Measurements from ENCODE around the gene SHFL.

Gene SHFL

DNA sequence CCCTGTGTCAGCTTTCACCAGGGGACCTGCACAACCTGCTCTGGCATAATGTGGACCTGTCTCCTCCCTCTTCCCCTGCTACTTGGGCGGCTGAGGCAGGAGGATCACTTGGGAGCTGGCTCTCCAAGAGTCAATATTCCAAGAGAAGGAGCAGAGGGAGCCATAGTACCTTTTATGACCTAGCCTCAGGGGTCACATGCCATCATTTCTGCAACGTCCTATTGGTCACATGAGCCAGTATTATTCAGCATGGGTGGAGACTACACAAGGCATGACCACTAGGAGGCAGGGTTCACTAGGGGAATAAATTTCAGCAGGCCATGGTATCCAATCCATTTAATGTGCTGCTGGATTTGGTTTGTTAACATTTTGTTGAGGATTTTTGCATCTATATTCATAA is 12.0 kb upstream of the SHFL start:
- H3K9me3 Mint-ChIP-seq: peaks cover 17% of the 10 kb centered on the region
- peaks cover 9% of the 10 kb centered on the region for H3K4me1 Mint-ChIP-seq (ENCODE audit: low read depth)

GRCh38 chr19:10076535-10076934 is 9.6 kb upstream of the SHFL start:
- intact Hi-C loops (cut with micrococcal nuclease): no loop called here
- Mint-ChIP-seq H3K4me3 (no peak overlapping the region), H3K9me3 (peaks cover 17% of the 10 kb centered on the region), H3K36me3 (ENCODE audit: low read depth) (no peaks in the 10 kb centered on the region), H3K27ac (no peak overlapping the region), H3K4me1 (ENCODE audit: low read depth) (peaks cover 12% of the 10 kb centered on the region), H3K27me3 (peaks cover 21% of the 10 kb centered on the region)

More for the DNA sequence above, 12.0 kb upstream of the SHFL start:
- intact Hi-C loops (cut with micrococcal nuclease): no loop called here
- Mint-ChIP-seq H3K4me3 (no peak overlapping the region), H3K36me3 (ENCODE audit: low read depth) (no peaks in the 10 kb centered on the region), H3K27ac (no peak overlapping the region), H3K27me3 (peaks cover 21% of the 10 kb centered on the region)

GRCh38 chr19:10078329-10078728 is 7.8 kb upstream of the SHFL start:
- intact Hi-C loops (cut with micrococcal nuclease): no loop called here
- Mint-ChIP-seq H3K27ac (no peak overlapping the region), H3K27me3 (peaks cover 23% of the 10 kb centered on the region), H3K4me3 (no peak overlapping the region), H3K9me3 (peaks cover 11% of the 10 kb centered on the region), H3K36me3 (ENCODE audit: low read depth) (no peaks in the 10 kb centered on the region), H3K4me1 (ENCODE audit: low read depth) (peaks cover 14% of the 10 kb centered on the region)

DNA sequence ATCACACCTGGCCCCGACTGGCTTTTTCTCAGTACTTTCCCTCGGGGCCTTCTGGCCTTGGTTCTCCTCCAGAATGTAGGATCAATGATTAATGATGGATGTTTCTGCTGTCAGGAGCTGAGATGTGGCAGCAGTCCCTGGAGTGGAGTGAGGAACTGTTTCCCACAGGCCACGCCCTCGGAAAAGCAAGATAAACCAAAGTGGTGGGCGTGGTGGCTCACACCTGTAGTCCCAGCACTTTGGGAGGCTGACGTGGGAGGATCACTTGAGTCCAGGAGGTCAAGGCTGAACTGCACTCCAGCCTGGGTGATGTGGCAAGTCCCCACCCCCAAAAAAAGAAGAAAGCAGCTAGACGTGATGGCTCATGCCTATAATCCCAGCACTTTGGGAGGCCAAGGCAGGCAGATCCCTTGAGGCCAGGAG is 7.1 kb upstream of the SHFL start:
- peaks cover 14% of the 10 kb centered on the region for H3K4me1 Mint-ChIP-seq (ENCODE audit: low read depth)
- no peak overlapping the region for H3K4me3 Mint-ChIP-seq
- peaks cover 4% of the 10 kb centered on the region for H3K9me3 Mint-ChIP-seq
- H3K27me3 Mint-ChIP-seq: peaks cover 23% of the 10 kb centered on the region
- no peak overlapping the region for H3K27ac Mint-ChIP-seq
- intact Hi-C loops (cut with micrococcal nuclease): no loop called here
- no peaks in the 10 kb centered on the region for H3K36me3 Mint-ChIP-seq (ENCODE audit: low read depth)

DNA sequence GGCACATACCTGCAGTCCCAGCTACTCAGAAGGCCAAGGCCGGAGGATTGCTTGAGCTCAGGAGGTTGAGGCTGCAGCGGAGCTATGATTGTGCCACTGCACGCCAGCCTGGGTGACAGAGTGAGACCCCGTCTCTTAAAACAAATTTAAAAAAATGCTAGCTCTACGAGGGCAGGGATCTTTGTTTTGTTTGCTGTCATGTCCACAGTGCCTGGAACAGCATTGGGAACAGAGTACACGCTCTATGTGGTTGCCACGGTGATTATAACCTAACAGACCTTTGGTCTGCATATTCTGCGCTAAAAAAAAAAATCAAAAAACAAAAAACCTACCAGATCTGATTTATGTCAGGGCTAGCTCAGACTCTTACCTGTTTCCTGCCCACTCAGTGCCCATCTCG is 2.2 kb upstream of the SHFL start:
- Mint-ChIP-seq H3K27me3 (peaks cover 12% of the 10 kb centered on the region), H3K36me3 (ENCODE audit: low read depth) (peaks cover 21% of the 10 kb centered on the region), H3K9me3 (no peaks in the 10 kb centered on the region), H3K27ac (no peak overlapping the region), H3K4me1 (ENCODE audit: low read depth) (peaks cover 19% of the 10 kb centered on the region), H3K4me3 (no peak overlapping the region)
- intact Hi-C loops (cut with micrococcal nuclease): no loop called here

GRCh38 chr19:10084803-10085202 is 1.3 kb upstream of the SHFL start:
- H3K27ac Mint-ChIP-seq: no peak overlapping the region

DNA sequence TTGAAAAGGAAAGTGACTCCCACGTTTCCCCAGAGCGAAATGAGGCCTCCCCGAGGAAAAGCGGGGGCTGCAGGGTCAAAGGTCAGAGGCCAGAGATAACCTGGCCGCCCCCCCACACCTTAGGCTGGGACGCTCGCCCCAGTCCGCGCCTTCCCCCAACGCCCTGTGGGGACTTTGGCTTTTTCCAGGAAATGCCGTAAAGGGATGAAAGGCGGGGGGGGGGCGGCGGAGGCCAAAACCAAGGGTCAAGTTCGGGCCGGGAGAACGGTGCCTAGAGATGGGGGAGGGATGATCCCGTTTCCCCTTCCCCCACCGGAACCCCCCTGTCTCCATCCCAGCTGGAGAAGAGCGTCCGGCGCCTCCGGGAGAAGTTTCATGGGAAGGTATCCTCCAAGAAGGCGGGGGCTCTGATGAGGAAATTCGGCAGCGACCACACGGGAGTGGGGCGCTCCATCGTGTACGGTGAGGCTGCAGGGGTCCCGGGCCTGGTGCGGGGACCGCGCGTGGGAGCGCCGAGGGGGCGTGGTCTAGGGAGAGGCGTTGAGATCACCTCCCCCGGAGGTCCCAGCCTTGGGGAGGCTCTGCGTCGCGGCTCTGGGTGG is 575 bp downstream of the SHFL start:
- Mint-ChIP-seq H3K9me3 (no peaks in the 10 kb centered on the region), H3K36me3 (ENCODE audit: low read depth) (peaks cover 49% of the 10 kb centered on the region), H3K4me3 (peak overlapping the region; percentile 88), H3K27ac (peak overlapping the region; percentile 83), H3K4me1 (ENCODE audit: low read depth) (peaks cover 24% of the 10 kb centered on the region), H3K27me3 (peaks cover 4% of the 10 kb centered on the region)
- intact Hi-C loops (cut with micrococcal nuclease): no loop called here

More at GRCh38 chr19:10084803-10085202, 1.3 kb upstream of the SHFL start:
- Mint-ChIP-seq H3K4me3 (no peak overlapping the region), H3K27me3 (peaks cover 8% of the 10 kb centered on the region), H3K9me3 (no peaks in the 10 kb centered on the region), H3K4me1 (ENCODE audit: low read depth) (peaks cover 24% of the 10 kb centered on the region), H3K36me3 (ENCODE audit: low read depth) (peaks cover 30% of the 10 kb centered on the region)
- intact Hi-C loops (cut with micrococcal nuclease): no loop called here

DNA sequence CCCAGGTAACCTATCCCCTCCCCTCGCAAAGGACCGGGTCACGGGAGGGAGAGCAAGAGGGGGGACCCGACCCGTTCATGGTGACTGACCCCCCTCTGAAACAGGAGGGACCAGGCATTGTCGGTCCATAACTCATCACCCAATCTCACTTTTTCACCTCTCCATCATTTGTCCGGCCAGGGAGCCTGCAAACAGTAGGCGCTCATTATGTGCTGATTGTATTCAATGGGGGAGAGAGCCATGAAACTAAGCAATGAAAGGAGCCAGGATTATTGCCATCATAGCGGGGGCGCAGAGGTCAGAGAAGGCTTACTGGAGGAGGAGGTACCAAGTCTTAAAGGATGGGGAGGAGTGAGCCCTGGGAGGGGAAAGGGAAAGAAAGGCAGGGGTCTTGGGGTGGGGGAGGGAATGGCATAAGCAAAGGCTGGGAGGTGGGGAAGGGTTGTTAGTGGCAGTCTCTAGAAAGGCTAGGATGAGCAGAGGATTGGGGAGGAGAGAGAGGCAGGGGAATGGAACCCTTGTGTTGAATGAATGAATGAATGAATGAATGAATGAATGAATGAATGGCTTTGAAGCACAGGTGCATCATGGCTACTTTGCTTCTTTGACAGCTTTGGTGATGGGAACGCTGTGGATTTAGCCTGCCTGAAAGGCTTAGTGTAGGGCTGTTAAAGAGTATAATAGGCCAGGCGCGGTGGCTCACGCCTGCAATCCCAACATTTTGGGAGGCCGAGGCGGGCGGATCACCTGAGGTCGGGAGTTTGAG is 1.4 kb downstream of the SHFL start:
- Mint-ChIP-seq H3K4me3 (peak overlapping the region; percentile 88), H3K27ac (peak overlapping the region; percentile 83), H3K36me3 (ENCODE audit: low read depth) (peaks cover 57% of the 10 kb centered on the region), H3K9me3 (no peaks in the 10 kb centered on the region), H3K27me3 (peaks cover 2% of the 10 kb centered on the region), H3K4me1 (ENCODE audit: low read depth) (peaks cover 26% of the 10 kb centered on the region)
- intact Hi-C loops (cut with micrococcal nuclease): no loop called here

GRCh38 chr19:10088949-10089554 is 2.9 kb downstream of the SHFL start:
- Mint-ChIP-seq H3K27ac (peak overlapping the region; percentile 30), H3K9me3 (no peaks in the 10 kb centered on the region), H3K36me3 (ENCODE audit: low read depth) (peaks cover 73% of the 10 kb centered on the region), H3K27me3 (peaks cover 2% of the 10 kb centered on the region), H3K4me3 (no peak overlapping the region), H3K4me1 (ENCODE audit: low read depth) (peaks cover 26% of the 10 kb centered on the region)
- intact Hi-C loops (cut with micrococcal nuclease): no loop called here

- Mint-ChIP-seq H3K9me3 (no peaks in the 10 kb centered on the region), H3K4me3 (no peak overlapping the region)
- intact Hi-C loops (cut with micrococcal nuclease): no loop called here
These were observed 3.8 kb downstream of the SHFL start for GRCh38 chr19:10089801-10090375.

GRCh38 chr19:10091370-10091687 is 5.2 kb downstream of the SHFL start:
- no peak overlapping the region for H3K27ac Mint-ChIP-seq
- intact Hi-C loops (cut with micrococcal nuclease): no loop called here
- peaks cover 2% of the 10 kb centered on the region for H3K27me3 Mint-ChIP-seq
- peaks cover 32% of the 10 kb centered on the region for H3K4me1 Mint-ChIP-seq (ENCODE audit: low read depth)
- H3K36me3 Mint-ChIP-seq (ENCODE audit: low read depth): peaks cover 67% of the 10 kb centered on the region
- no peak overlapping the region for H3K4me3 Mint-ChIP-seq
- no peaks in the 10 kb centered on the region for H3K9me3 Mint-ChIP-seq

More at GRCh38 chr19:10089801-10090375, 3.8 kb downstream of the SHFL start:
- peak overlapping the region; percentile 30 for H3K27ac Mint-ChIP-seq
- H3K36me3 Mint-ChIP-seq (ENCODE audit: low read depth): peaks cover 74% of the 10 kb centered on the region
- H3K4me1 Mint-ChIP-seq (ENCODE audit: low read depth): peaks cover 26% of the 10 kb centered on the region
- peaks cover 2% of the 10 kb centered on the region for H3K27me3 Mint-ChIP-seq

- H3K4me1 Mint-ChIP-seq (ENCODE audit: low read depth): peaks cover 26% of the 10 kb centered on the region
- no peak overlapping the region for H3K4me3 Mint-ChIP-seq
- peaks cover 2% of the 10 kb centered on the region for H3K27me3 Mint-ChIP-seq
These were observed 6.0 kb downstream of the SHFL start for GRCh38 chr19:10091895-10092641.

DNA sequence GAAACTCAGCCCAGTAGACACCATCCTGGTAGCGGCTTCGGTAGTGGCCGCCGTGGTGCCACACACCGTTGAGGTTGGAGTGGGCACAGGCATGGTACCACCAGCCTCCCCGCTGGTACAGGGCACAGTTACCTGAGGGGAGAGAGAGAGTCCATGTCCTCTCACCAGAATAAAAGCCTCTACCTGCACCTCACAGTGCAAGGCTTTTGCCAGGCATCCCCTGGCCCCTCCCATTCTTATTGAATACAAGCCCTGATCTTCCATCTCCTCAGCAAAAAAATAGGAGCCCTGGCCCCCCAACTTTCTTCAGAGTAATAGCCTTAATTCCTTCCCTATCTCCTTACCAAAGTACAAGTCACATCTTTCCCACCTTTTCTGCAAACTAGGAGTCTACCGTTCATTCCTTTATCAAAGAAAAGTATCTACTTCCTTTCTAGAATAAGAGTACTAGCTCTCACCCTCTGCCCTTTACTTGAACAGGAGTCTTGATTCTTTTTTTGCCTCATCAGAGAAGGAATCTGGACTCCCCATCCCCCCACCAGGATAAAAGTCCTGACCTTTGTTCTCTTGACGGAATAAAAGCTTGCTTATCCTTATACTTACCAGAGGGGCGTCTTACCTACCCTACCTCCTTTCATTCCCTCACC is 6.7 kb downstream of the SHFL start:
- no peak overlapping the region for H3K4me3 Mint-ChIP-seq

More at GRCh38 chr19:10091895-10092641, 6.0 kb downstream of the SHFL start:
- intact Hi-C loops (cut with micrococcal nuclease): no loop called here
- Mint-ChIP-seq H3K36me3 (ENCODE audit: low read depth) (peaks cover 61% of the 10 kb centered on the region), H3K27ac (no peak overlapping the region), H3K9me3 (no peaks in the 10 kb centered on the region)

More for the DNA sequence above, 6.7 kb downstream of the SHFL start:
- H3K9me3 Mint-ChIP-seq: no peaks in the 10 kb centered on the region
- peaks cover 19% of the 10 kb centered on the region for H3K4me1 Mint-ChIP-seq (ENCODE audit: low read depth)
- no peak overlapping the region for H3K27ac Mint-ChIP-seq
- intact Hi-C loops (cut with micrococcal nuclease): no loop called here
- peaks cover 2% of the 10 kb centered on the region for H3K27me3 Mint-ChIP-seq
- H3K36me3 Mint-ChIP-seq (ENCODE audit: low read depth): peaks cover 54% of the 10 kb centered on the region
